Measurements from ENCODE around the gene TCAIM.

Gene TCAIM

GRCh38 chr3:44424758-44425157 is 86.2 kb downstream of the TCAIM start:
- Mint-ChIP-seq H3K36me3 (ENCODE audit: low read depth) (no peaks in the 10 kb centered on the region), H3K27me3 (ENCODE audit: low read depth) (no peaks in the 10 kb centered on the region), H3K4me3 (no peak overlapping the region), H3K9me3 (no peaks in the 10 kb centered on the region), H3K4me1 (no peaks in the 10 kb centered on the region), H3K27ac (no peak overlapping the region)
- TF ChIP-seq, protein P1, sequence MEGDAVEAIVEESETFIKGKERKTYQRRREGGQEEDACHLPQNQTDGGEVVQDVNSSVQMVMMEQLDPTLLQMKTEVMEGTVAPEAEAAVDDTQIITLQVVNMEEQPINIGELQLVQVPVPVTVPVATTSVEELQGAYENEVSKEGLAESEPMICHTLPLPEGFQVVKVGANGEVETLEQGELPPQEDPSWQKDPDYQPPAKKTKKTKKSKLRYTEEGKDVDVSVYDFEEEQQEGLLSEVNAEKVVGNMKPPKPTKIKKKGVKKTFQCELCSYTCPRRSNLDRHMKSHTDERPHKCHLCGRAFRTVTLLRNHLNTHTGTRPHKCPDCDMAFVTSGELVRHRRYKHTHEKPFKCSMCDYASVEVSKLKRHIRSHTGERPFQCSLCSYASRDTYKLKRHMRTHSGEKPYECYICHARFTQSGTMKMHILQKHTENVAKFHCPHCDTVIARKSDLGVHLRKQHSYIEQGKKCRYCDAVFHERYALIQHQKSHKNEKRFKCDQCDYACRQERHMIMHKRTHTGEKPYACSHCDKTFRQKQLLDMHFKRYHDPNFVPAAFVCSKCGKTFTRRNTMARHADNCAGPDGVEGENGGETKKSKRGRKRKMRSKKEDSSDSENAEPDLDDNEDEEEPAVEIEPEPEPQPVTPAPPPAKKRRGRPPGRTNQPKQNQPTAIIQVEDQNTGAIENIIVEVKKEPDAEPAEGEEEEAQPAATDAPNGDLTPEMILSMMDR (IDR thresholded peaks at IDR 0.05; ENCODE audit: unreplicated experiment in 3 of 3) = no peak

- no peaks in the 10 kb centered on the region for H3K4me1 Mint-ChIP-seq
- no peaks in the 10 kb centered on the region for H3K36me3 Mint-ChIP-seq (ENCODE audit: low read depth)
- TF ChIP-seq, protein P1 (IDR thresholded peaks at IDR 0.05; ENCODE audit: unreplicated experiment in 3 of 3) = no peak
- H3K27ac Mint-ChIP-seq = no peak overlapping the region
- no peak overlapping the region for H3K4me3 Mint-ChIP-seq
- no peaks in the 10 kb centered on the region for H3K27me3 Mint-ChIP-seq (ENCODE audit: low read depth)
- no peaks in the 10 kb centered on the region for H3K9me3 Mint-ChIP-seq
These were observed 89.1 kb downstream of the TCAIM start for GRCh38 chr3:44427683-44428082.

DNA sequence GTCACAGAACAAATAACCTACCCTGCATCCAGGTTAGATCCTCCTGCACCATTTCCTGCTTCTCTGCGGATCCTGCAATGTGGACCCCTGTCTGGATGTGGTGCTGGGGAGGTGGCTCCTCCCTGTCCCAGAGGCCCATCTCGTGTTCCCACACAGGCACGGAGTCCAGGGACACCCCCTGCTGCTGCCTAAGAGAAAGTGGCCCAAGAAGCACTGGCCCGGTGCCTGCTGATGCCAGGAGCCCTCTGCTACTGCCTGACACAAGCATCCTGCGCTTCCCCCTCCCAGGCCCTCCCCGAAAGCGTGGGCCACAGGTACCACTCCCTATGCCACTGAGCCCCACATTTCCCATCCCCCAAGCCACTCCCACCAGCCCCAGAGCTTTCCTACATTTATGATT is 90.3 kb downstream of the TCAIM start:
- H3K4me1 Mint-ChIP-seq = no peaks in the 10 kb centered on the region
- H3K9me3 Mint-ChIP-seq = no peaks in the 10 kb centered on the region
- TF ChIP-seq, protein P1 (IDR thresholded peaks at IDR 0.05; ENCODE audit: unreplicated experiment in 3 of 3) = no peak
- no peaks in the 10 kb centered on the region for H3K27me3 Mint-ChIP-seq (ENCODE audit: low read depth)
- no peaks in the 10 kb centered on the region for H3K36me3 Mint-ChIP-seq (ENCODE audit: low read depth)
- H3K4me3 Mint-ChIP-seq = no peak overlapping the region
- H3K27ac Mint-ChIP-seq = no peak overlapping the region

GRCh38 chr3:44429459-44429858 is 90.9 kb downstream of the TCAIM start:
- TF ChIP-seq, protein P1 (IDR thresholded peaks at IDR 0.05; ENCODE audit: unreplicated experiment in 3 of 3) = no peak
- no peaks in the 10 kb centered on the region for H3K4me1 Mint-ChIP-seq
- H3K9me3 Mint-ChIP-seq = no peaks in the 10 kb centered on the region
- H3K4me3 Mint-ChIP-seq = no peak overlapping the region
- no peaks in the 10 kb centered on the region for H3K36me3 Mint-ChIP-seq (ENCODE audit: low read depth)
- no peaks in the 10 kb centered on the region for H3K27me3 Mint-ChIP-seq (ENCODE audit: low read depth)
- H3K27ac Mint-ChIP-seq = no peak overlapping the region

- no peaks in the 10 kb centered on the region for H3K36me3 Mint-ChIP-seq (ENCODE audit: low read depth)
- H3K9me3 Mint-ChIP-seq = no peaks in the 10 kb centered on the region
- TF ChIP-seq, protein P1 (IDR thresholded peaks at IDR 0.05; ENCODE audit: unreplicated experiment in 3 of 3) = no peak
- H3K4me1 Mint-ChIP-seq = no peaks in the 10 kb centered on the region
- no peak overlapping the region for H3K4me3 Mint-ChIP-seq
- no peak overlapping the region for H3K27ac Mint-ChIP-seq
- no peaks in the 10 kb centered on the region for H3K27me3 Mint-ChIP-seq (ENCODE audit: low read depth)
These were observed 91.9 kb downstream of the TCAIM start for GRCh38 chr3:44430466-44430865.

DNA sequence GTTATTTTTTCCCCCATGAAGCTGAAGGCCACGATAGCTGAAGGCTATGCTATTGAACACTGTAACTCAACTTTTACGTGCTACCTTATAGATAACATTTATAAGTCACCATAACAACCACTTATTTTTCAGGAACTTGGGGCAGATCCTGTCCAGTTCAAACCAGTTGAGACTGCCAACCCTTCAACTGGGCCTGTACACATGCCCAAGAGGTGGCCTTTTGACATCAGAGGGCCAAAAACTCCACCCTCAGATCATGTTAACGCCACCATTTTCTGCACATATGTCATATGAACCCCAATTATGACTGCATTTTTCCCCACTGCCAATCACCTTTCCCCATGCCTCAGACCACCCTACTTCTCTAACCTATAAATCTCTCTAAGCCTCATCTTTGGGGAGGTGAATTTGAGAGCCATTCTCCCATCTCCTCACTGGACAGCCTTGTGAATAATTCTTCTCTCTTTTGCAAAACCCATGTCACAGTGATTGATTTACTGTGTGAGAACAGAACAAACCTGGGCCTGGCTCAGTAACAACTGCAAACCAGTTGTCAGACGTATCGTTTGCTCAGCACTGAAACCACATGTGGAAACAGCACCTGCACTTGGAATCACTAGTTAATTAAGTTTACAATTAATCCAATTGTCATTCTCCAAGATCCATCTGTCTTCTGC is 96.4 kb downstream of the TCAIM start:
- TF ChIP-seq, protein P1 (IDR thresholded peaks at IDR 0.05; ENCODE audit: unreplicated experiment in 3 of 3) = no peak
- Mint-ChIP-seq H3K9me3 (no peaks in the 10 kb centered on the region), H3K27ac (no peak overlapping the region), H3K36me3 (ENCODE audit: low read depth) (peaks cover 19% of the 10 kb centered on the region), H3K4me3 (no peak overlapping the region), H3K27me3 (ENCODE audit: low read depth) (no peaks in the 10 kb centered on the region), H3K4me1 (peaks cover 6% of the 10 kb centered on the region)

Measured in nephron (organoid).